ENCODE measurements around the gene TTLL5.

TTLL5 gene

GRCh38 chr14:75793806-75794205 is 132.8 kb downstream of the TTLL5 start:
- H3K36me3 ChIP-seq (ENCODE audit: insufficient read depth): no peaks in the 10 kb centered on the region
- no peak overlapping the region for H2AFZ ChIP-seq (ENCODE audit: low read depth)

GRCh38 chr14:75794615-75795038 is 133.6 kb downstream of the TTLL5 start:
- no peak overlapping the region for H3K27ac ChIP-seq
- H2AFZ ChIP-seq (ENCODE audit: low read depth): no peak overlapping the region
- TF ChIP-seq CTCF (conservative IDR thresholded peaks at IDR 0.05; ENCODE audit: low read depth, low read length): no peak; the same call in 1 of the 2 replicates

More at GRCh38 chr14:75793806-75794205, 132.8 kb downstream of the TTLL5 start:
- Histone ChIP-seq H3K4me1 (ENCODE audit: low read depth, poor library complexity, severe bottlenecking) (no peaks in the 10 kb centered on the region), H3K9ac (no peak overlapping the region), H3K27ac (no peak overlapping the region), H3K79me2 (ENCODE audit: insufficient read depth, low read depth) (no peaks in the 10 kb centered on the region), H3K4me2 (no peak overlapping the region), H4K20me1 (ENCODE audit: insufficient read depth) (no peaks in the 10 kb centered on the region), H3K4me3 (IDR thresholded peaks at IDR 0.05; ENCODE audit: insufficient read depth, low read depth, low read length) (no peak overlapping the region), H3K27me3 (ENCODE audit: insufficient read depth, low read depth) (no peaks in the 10 kb centered on the region)
- TF ChIP-seq CTCF (conservative IDR thresholded peaks at IDR 0.05; ENCODE audit: low read depth, low read length): no peak

GRCh38 chr14:75800792-75801191 is 139.7 kb downstream of the TTLL5 start:
- Histone ChIP-seq H2AFZ (ENCODE audit: low read depth) (no peak overlapping the region), H3K4me2 (no peak overlapping the region), H3K9ac (no peak overlapping the region), H3K27ac (no peak overlapping the region), H3K79me2 (ENCODE audit: insufficient read depth, low read depth) (no peaks in the 10 kb centered on the region), H3K27me3 (ENCODE audit: insufficient read depth, low read depth) (no peaks in the 10 kb centered on the region), H3K4me3 (IDR thresholded peaks at IDR 0.05; ENCODE audit: insufficient read depth, low read depth, low read length) (no peak overlapping the region), H4K20me1 (ENCODE audit: insufficient read depth) (no peaks in the 10 kb centered on the region), H3K36me3 (ENCODE audit: insufficient read depth) (no peaks in the 10 kb centered on the region), H3K4me1 (ENCODE audit: low read depth, poor library complexity, severe bottlenecking) (no peaks in the 10 kb centered on the region)
- 0 out of 2 replicates have a peak, but pooled peaks have one; percentile 19 for TF ChIP-seq CTCF (conservative IDR thresholded peaks at IDR 0.05; ENCODE audit: low read depth, low read length)

More at GRCh38 chr14:75794615-75795038, 133.6 kb downstream of the TTLL5 start:
- Histone ChIP-seq H3K27me3 (ENCODE audit: insufficient read depth, low read depth) (no peaks in the 10 kb centered on the region), H3K4me3 (IDR thresholded peaks at IDR 0.05; ENCODE audit: insufficient read depth, low read depth, low read length) (no peak overlapping the region), H4K20me1 (ENCODE audit: insufficient read depth) (no peaks in the 10 kb centered on the region), H3K9ac (no peak overlapping the region), H3K79me2 (ENCODE audit: insufficient read depth, low read depth) (no peaks in the 10 kb centered on the region), H3K4me1 (ENCODE audit: low read depth, poor library complexity, severe bottlenecking) (no peaks in the 10 kb centered on the region), H3K36me3 (ENCODE audit: insufficient read depth) (no peaks in the 10 kb centered on the region), H3K4me2 (no peak overlapping the region)

DNA sequence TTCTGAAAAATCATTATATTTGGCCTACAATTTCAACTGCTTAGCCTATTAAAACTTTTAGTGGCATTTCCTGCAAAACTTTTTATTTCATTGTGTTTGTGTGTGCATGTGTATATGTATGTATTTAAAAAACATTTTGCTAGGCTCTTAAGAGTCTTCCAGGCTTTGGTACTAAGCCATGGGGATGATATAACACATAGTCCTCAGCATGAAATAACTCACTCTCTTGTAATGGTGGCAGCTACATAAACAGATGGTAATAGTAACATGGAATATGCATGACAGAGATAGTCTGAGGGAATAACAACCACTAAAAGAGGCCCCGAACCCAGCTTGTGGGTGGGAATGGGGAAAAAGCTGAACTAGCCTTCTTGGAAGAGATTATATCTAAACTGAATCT is 141.4 kb downstream of the TTLL5 start:
- no peaks in the 10 kb centered on the region for H3K36me3 ChIP-seq (ENCODE audit: insufficient read depth)
- no peak for TF ChIP-seq CTCF (conservative IDR thresholded peaks at IDR 0.05; ENCODE audit: low read depth, low read length)
- no peaks in the 10 kb centered on the region for H3K27me3 ChIP-seq (ENCODE audit: insufficient read depth, low read depth)
- H3K79me2 ChIP-seq (ENCODE audit: insufficient read depth, low read depth): no peaks in the 10 kb centered on the region
- H2AFZ ChIP-seq (ENCODE audit: low read depth): no peak overlapping the region
- no peak overlapping the region for H3K27ac ChIP-seq
- no peak overlapping the region for H3K4me2 ChIP-seq
- H3K4me3 ChIP-seq (IDR thresholded peaks at IDR 0.05; ENCODE audit: insufficient read depth, low read depth, low read length): no peak overlapping the region
- H3K4me1 ChIP-seq (ENCODE audit: low read depth, poor library complexity, severe bottlenecking): no peaks in the 10 kb centered on the region
- no peaks in the 10 kb centered on the region for H4K20me1 ChIP-seq (ENCODE audit: insufficient read depth)
- H3K9ac ChIP-seq: no peak overlapping the region

Data from KMS-11 (cell line).